ENCODE measurements around the gene DDX20. TPM values are rescaled to one million over a fixed set of nuclear protein-coding genes. Genes with fewer than 3 reads are reported as not detected.

The DDX20 gene, protein sequence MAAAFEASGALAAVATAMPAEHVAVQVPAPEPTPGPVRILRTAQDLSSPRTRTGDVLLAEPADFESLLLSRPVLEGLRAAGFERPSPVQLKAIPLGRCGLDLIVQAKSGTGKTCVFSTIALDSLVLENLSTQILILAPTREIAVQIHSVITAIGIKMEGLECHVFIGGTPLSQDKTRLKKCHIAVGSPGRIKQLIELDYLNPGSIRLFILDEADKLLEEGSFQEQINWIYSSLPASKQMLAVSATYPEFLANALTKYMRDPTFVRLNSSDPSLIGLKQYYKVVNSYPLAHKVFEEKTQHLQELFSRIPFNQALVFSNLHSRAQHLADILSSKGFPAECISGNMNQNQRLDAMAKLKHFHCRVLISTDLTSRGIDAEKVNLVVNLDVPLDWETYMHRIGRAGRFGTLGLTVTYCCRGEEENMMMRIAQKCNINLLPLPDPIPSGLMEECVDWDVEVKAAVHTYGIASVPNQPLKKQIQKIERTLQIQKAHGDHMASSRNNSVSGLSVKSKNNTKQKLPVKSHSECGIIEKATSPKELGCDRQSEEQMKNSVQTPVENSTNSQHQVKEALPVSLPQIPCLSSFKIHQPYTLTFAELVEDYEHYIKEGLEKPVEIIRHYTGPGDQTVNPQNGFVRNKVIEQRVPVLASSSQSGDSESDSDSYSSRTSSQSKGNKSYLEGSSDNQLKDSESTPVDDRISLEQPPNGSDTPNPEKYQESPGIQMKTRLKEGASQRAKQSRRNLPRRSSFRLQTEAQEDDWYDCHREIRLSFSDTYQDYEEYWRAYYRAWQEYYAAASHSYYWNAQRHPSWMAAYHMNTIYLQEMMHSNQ
- polyA plus RNA-seq (ENCODE audit: insufficient read length in 3 of 3), result 10 to 100 TPM; 20.5 to 28.5 (median 20.7) TPM
- long read RNA-seq, donor 1, full-length matches to known transcripts, result 3 of 3 reads
- long read RNA-seq, donor 1, partial matches to known transcripts, result 0 of 3 reads
- long read RNA-seq, donor 1, other reads (novel, unspliced or antisense), result 0 of 3 reads
- long read RNA-seq, donor 2, full-length matches to known transcripts, result 4 of 4 reads
- long read RNA-seq, donor 2, partial matches to known transcripts, result 0 of 4 reads
- long read RNA-seq, donor 2, other reads (novel, unspliced or antisense), result 0 of 4 reads
- long read RNA-seq, donor 3, full-length matches to known transcripts, result 10 of 18 reads
- long read RNA-seq, donor 3, partial matches to known transcripts, result 8 of 18 reads
- long read RNA-seq, donor 3, other reads (novel, unspliced or antisense), result 0 of 18 reads
- long read RNA-seq, donor 4, full-length matches to known transcripts, result 6 of 6 reads
- long read RNA-seq, donor 4, partial matches to known transcripts, result 0 of 6 reads
- long read RNA-seq, donor 4, other reads (novel, unspliced or antisense), result 0 of 6 reads
- long read RNA-seq, donor 5, result 0 reads
- long read RNA-seq, donor 6, full-length matches to known transcripts, result 6 of 14 reads
- long read RNA-seq, donor 6, partial matches to known transcripts, result 8 of 14 reads
- long read RNA-seq, donor 6, other reads (novel, unspliced or antisense), result 0 of 14 reads
- long read RNA-seq, donor 7, full-length matches to known transcripts, result 5 of 14 reads
- long read RNA-seq, donor 7, partial matches to known transcripts, result 9 of 14 reads
- long read RNA-seq, donor 7, other reads (novel, unspliced or antisense), result 0 of 14 reads
- long read RNA-seq, donor 8, full-length matches to known transcripts, result 9 of 23 reads
- long read RNA-seq, donor 8, partial matches to known transcripts, result 14 of 23 reads
- long read RNA-seq, donor 8, other reads (novel, unspliced or antisense), result 0 of 23 reads
- long read RNA-seq, donor 9, full-length matches to known transcripts, result 7 of 16 reads
- long read RNA-seq, donor 9, partial matches to known transcripts, result 9 of 16 reads
- long read RNA-seq, donor 9, other reads (novel, unspliced or antisense), result 0 of 16 reads
- long read RNA-seq, donor 10, full-length matches to known transcripts, result 6 of 24 reads
- long read RNA-seq, donor 10, partial matches to known transcripts, result 18 of 24 reads
- long read RNA-seq, donor 10, other reads (novel, unspliced or antisense), result 0 of 24 reads
- long read RNA-seq, donor 11, full-length matches to known transcripts, result 6 of 16 reads
- long read RNA-seq, donor 11, partial matches to known transcripts, result 10 of 16 reads
- long read RNA-seq, donor 11, other reads (novel, unspliced or antisense), result 0 of 16 reads
- long read RNA-seq, donor 12, full-length matches to known transcripts, result 2 of 2 reads
- long read RNA-seq, donor 12, partial matches to known transcripts, result 0 of 2 reads
- long read RNA-seq, donor 12, other reads (novel, unspliced or antisense), result 0 of 2 reads
- long read RNA-seq, donor 13, full-length matches to known transcripts, result 12 of 41 reads
- long read RNA-seq, donor 13, partial matches to known transcripts, result 29 of 41 reads
- long read RNA-seq, donor 13, other reads (novel, unspliced or antisense), result 0 of 41 reads
- long read RNA-seq, donor 14, full-length matches to known transcripts, result 5 of 10 reads
- long read RNA-seq, donor 14, partial matches to known transcripts, result 5 of 10 reads
- long read RNA-seq, donor 14, other reads (novel, unspliced or antisense), result 0 of 10 reads
- long read RNA-seq, donor 15, full-length matches to known transcripts, result 1 of 1 reads
- long read RNA-seq, donor 15, partial matches to known transcripts, result 0 of 1 reads
- long read RNA-seq, donor 15, other reads (novel, unspliced or antisense), result 0 of 1 reads
- long read RNA-seq, donor 16, full-length matches to known transcripts, result 15 of 38 reads
- long read RNA-seq, donor 16, partial matches to known transcripts, result 23 of 38 reads
- long read RNA-seq, donor 16, other reads (novel, unspliced or antisense), result 0 of 38 reads

DNA sequence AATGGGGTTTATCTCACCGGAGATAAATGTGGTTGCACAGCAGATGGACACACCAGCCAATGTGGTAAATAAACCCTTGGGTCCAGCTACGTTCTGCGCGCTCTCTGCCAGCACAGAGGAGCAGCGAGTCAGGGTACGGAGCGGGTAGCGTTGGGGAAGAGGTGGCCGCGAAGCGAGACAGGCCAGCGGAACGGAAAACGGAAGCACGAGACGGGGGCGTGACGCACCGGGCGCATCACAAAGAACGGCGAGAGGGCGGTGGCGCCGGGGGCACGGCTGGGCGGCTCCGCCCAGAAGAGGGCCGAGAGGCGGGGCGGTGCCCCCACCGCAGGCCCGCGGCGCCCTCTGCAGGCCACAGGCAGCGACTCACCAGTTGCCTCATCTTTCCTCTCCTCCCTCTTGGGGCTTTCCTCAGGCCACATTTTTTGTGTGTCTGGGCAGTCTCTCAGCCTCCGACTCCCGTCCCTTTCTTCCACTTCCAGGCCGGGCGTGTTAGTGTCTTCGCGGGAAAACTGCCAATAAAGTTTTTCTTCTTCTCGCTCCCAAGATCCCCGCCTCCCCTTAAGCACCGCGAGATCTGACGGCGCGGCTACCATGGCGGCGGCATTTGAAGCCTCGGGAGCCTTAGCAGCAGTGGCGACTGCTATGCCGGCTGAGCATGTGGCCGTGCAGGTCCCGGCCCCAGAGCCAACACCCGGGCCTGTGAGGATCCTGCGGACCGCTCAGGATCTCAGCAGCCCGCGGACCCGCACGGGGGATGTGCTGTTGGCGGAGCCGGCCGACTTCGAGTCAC lies at the start of gene DDX20:
DDX20 (plus strand) TSS at position 571 of the 793 bp plus-strand sequence; CDS start at position 595, 24 bp downstream.
- peak; percentile 91 to 97 (median 94) for DNase-seq (ENCODE audit: extremely low read depth in 1 of 11, low read depth in 9 of 11, low spot score in 4 of 11)

DNA sequence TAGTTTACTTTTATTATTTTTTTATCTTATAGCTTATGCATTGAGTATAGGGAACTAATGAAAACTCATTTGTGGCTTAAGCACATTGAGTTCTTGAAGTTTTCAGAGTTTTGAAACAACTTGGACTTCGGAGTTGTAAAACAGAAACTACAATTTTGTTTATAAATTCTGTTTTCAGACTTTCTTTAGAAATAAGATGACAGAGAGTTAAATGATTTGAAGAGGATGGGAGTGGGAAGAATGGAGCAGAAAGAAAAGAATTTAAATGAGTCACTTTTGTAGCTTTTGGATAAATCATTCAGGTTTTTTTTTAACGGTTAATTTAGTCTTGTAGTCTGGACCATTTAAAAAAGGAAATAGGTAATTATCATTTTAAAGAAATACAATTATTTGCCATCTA lies 48.8 kb upstream of the DDX20 start:
- no peak for DNase-seq (ENCODE audit: extremely low read depth in 1 of 11, low read depth in 9 of 11, low spot score in 4 of 11)

DNA sequence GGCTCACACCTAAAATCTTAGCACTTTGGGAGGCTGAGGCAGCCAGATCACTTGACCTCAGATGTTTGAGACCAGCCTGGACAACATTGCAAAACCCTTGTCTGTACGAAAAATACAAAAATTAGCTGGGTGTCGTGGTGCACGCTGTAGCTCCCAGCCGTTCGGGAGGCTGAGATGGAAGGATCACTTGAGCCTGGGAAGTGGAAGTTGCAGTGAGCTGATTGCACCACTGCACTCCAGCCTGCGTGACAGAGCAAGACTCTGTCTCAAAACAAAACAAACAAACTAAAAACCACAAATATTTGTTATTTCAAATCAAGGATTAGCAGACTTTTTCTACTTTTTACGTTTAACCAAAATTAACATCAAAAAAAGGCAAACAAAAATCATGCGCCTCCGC lies 47.8 kb upstream of the DDX20 start:
- DNase-seq (ENCODE audit: extremely low read depth in 1 of 11, low read depth in 9 of 11, low spot score in 4 of 11), result no peak

DNA sequence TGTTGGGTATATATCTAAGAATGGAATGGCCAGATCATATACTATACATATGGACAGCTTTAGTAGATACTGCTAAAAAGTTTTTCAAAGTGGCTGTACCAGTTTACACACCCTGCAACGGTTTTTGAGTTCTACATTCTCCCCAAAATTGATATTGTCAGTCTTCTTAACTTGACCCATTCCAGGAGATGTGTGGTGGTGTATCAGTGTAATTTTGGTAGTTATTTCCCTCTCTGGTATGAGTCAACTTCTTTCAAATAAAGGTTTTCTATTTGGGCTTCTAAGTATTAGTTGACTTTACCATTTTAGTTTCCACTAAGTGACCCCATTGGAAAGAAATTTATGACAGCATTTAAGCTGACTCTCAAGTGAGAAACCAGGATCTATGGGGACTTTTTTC lies 45.7 kb upstream of the DDX20 start:
- no peak for DNase-seq (ENCODE audit: extremely low read depth in 1 of 11, low read depth in 9 of 11, low spot score in 4 of 11)

DNA sequence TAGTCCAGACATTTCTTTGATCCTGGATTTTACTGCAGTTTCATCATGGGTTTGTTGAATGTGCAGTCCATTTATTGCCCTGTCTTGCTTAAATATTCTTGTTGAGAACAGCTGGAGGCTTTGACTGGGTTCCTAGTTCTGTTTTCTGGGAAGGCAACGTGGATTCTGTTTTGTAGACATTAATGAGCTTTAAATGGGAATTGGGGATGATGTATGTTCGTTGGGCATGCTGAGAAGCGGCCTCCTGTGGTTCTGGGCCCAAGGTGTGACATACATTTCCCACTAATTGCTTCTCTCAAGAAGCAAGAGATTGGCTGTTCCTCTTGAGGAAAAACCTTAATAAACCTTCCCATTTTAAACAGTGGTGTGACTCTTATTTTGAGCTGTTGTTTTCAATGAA lies 39.4 kb upstream of the DDX20 start:
- no peak for DNase-seq (ENCODE audit: extremely low read depth in 1 of 11, low read depth in 9 of 11, low spot score in 4 of 11)

DNA sequence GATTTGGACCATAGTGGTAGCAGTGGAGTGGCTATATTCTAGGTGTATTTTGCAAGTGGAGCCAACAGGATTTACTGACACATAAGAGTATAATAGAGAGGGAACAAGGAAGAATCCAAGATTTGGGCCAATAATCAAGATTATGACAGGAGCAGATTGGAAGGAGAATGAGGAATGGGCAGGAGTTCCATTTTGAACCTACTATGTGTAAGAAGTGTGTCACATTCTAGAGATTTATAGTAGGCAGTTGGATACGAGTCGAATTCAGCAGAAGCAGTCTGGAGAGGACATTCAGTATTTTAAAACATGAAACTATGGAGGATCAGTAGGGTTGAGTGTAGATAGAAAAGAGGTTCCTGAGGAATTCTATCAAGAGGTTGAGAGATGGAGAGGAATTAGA lies 38.3 kb upstream of the DDX20 start:
- no peak for DNase-seq (ENCODE audit: extremely low read depth in 1 of 11, low read depth in 9 of 11, low spot score in 4 of 11)

DNA sequence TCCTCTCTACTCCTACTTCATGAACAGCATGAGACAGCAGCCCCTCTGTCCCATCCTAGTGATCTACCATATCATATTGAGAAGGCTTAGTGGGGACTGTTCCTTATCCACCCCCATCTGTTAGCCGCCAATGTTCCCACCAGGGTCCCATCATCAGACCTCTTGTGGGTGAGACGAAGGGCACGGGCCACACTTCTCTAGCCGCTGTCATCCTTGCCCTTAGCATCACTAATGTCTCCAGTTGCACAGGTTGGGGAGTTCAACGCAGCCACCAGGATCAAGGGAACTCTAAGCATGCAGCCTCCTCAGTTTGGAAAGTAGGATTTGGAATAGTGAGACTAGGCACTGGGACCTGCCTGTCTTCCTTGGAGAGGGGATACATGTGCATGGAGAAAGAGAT lies 36.6 kb upstream of the DDX20 start:
- DNase-seq (ENCODE audit: extremely low read depth in 1 of 11, low read depth in 9 of 11, low spot score in 4 of 11), result no peak

DNA sequence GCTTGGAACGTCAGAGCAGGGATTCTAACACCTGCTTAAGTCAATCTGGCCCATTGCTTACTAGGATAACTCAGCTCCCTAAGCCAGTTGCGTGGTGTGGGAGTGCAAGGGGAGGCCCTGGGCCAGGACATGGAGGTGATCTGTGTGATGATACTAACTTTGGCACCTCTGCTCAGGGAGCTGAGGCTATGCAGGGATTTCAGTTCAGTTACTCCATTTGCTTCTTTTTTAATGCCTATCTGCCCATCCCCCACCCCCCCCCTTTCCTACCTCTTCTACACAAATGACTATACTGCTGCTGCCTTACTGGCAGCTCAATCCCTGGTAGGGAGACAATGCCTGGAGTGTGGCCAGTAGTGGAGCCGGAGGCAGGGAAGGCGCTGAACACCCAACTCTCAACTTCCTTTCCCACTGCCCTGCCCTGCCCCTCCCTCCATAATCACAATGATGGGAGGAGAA lies 36.0 kb upstream of the DDX20 start:
- no peak for DNase-seq (ENCODE audit: extremely low read depth in 1 of 11, low read depth in 9 of 11, low spot score in 4 of 11)

DNA sequence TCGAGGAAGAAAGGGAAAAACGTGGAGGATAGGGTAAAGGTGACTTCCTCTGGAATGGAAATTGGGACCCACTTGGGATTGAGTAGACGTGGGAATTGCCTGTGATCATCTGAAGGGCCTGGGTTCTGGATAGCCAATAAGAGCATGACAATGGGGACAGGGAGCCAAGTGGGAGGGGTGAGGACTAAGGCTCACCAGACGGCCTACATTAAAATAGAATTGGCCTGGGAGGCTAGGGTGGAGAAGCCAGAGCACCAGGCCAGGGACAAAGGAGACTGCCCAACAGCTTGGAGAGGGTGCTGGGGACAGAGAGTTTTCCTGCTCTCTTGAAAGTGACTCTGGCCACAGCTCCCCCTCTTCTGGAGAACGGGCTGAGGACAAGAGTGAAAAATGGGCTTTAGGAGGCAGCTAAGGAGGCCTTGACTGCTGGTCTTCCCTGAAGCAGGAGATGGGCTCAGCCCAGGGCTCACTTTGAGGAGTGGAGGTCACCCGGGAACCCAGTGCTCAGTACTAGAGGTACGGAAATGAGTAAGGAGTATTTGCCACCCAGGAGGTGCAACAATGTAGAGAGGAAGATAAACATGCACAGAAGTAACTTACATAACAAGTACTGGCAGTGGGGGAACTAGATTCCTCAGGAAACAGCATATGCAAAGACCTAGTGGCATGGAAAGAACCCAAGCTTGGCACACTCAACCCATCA lies 35.3 kb upstream of the DDX20 start:
- no peak for DNase-seq (ENCODE audit: extremely low read depth in 1 of 11, low read depth in 9 of 11, low spot score in 4 of 11)

DNA sequence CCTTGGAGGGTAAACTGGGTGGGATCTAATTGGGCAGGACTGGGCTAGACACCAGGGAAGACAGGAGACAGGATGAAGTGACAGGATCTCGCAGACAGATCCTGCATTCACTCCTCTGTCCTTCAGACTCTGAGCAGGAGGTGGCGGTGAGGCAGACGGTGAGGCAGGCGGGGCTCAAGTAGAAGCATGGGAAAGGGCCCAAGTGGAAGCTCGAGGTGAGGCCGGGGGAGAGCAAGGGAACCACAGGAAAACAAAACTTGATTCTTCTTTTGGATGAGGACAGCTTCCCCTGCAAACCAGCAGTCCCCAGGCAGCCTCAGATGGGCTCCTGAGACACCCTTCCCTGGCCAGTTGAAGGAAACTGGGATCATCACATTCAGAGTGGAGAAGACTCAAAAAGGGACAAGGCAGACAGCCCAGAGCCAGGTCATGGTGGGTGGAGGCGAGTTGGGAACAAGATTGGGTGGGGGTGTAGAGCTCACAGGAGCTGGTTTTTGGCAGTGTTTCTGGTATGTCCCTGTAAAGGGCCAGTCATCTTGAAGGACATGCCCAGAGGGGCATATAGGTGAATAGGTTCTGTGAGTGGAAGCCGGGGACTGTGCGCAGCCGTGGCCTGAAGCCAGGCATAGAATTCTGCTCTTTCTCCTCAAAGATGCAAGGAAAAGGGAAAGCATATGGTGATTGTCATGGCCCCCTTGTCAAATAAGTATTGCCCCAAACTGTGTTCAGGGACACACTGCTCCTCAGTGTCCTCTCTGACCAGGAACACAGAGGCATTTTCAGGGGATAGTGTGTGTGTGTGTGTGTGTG lies 34.5 kb upstream of the DDX20 start:
- DNase-seq (ENCODE audit: extremely low read depth in 1 of 11, low read depth in 9 of 11, low spot score in 4 of 11), result no peak

DNA sequence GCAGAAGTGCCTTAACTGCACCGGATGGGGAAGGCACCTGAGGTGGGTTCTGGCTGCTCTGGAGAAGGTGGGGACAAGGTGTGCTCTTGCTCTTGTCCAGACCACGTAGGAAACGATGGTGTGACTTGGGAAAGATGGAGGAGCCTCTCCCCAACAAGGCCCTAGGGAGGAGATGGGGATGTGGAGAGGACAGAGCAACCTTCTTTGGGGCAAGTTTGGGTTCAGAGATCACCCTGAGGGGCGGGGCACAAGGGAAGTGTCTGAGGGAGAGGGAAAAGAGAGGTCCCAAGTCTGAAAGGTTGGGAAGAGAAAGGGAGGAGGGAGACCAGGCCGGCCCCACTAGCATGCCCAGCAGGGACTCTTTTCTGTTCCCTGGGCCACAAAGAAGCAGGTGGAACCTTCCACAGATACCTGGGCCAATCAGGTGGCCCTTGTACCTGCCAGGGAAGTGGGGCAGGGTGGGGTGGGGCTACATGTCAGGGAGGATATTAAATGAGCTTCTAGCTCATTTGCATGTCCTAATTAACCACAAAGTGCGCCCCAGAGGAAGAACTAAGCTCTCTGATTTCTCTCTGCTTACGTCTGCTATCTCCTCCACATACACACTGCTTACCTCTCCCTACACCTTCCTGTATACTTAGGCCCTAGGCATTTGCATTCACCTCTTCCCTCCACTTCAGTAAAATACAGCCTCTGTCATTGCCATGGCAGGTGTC lies 32.5 kb upstream of the DDX20 start:
- DNase-seq (ENCODE audit: extremely low read depth in 1 of 11, low read depth in 9 of 11, low spot score in 4 of 11), result no peak

DNA sequence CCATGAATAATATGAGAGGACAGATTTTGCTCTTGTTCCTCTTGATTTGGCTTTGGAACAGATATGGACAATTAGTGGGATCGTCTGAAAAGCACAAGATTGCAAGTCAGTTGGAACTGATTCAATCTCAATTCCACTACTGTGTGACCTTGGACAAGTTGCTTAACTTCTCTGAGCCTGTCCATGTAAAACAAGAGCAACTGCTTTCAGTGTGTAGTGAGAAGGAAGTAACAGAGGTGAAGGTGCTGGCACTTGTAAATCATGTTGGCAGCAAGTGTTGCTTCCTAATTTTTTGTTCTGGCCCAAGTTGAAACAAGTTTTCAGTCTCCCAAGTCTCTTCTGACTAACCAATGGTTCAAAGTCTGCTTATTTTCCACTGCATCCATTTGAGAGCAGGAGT lies 31.8 kb upstream of the DDX20 start:
- DNase-seq (ENCODE audit: extremely low read depth in 1 of 11, low read depth in 9 of 11, low spot score in 4 of 11), result no peak

DNA sequence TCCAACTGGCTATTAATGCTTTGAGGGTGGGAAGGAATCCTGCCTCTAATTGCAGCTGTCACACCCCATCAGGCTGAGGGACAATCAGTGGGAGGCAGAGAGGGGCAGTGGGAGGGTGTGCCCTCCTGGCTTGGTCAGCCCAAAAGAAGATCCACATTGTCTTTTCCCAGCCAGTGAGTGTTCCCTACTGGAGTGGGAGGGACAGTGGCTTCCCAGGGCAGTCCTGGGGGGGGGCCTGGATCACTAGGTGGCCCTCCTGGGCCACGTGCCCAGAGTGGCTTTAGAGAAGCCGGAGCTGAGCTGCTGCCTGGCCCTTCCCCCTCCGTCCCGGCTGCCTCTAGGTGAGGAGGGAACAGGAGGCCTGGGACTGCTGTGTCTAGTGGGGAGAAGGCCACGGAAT lies 30.5 kb upstream of the DDX20 start:
- DNase-seq (ENCODE audit: extremely low read depth in 1 of 11, low read depth in 9 of 11, low spot score in 4 of 11), result peak in 2 of 11 donors; percentile 17 to 28
